ENCODE data around the gene ADAM10.
A peak's percentile ranks its signal among the peaks of the same experiment; 100 is the strongest.

GRCh38 chr15:58758141-58758540 lies 8.6 kb upstream of the ADAM10 start:
- peak; percentile 16; the same call in 1 of the 2 replicates for TF ChIP-seq CTCF (conservative IDR thresholded peaks at IDR 0.05; ENCODE audit: low read depth, low read length)
- TF ChIP-seq EZH2phosphoT487 (IDR thresholded peaks at IDR 0.05; ENCODE audit: borderline replicate concordance, low read length) = no peak
- TF ChIP-seq EZH2 (IDR thresholded peaks at IDR 0.05; ENCODE audit: low read length, unreplicated experiment) = no peak

Data from PC-3 (cell line).